Measurements from ENCODE around the gene FCHSD2. TPM values are rescaled to one million over a fixed set of nuclear protein-coding genes. Genes with fewer than 3 reads are reported as not detected.
"Not testable (repeated sequence)": the region's sequence is repeated elsewhere in the genome, so short reads cannot be mapped to it uniquely, and the experiment has no call there.

The FCHSD2 gene
- total RNA-seq, 1 experiment from 2014 or later: 4.4 TPM

DNA sequence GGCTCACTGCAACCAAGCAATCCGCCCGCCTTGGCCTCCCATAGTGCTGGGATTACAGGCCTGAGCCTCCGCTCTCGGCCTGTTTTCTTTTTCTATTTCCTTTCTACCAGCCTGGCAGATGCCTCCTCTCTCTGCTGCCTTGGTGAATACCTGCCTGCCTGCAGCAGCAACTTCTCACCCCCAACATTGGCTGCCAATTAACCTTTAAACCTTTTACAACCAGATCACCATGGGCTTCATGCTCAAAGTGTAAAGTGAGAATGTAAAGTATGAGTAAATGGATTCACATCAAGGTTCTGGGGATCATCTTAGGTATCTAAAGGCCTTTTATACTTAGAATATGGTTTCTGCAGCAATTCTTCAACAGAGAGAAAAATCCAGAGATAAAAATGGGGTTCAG is 13.0 kb upstream of the FCHSD2 start:
- in situ Hi-C loops (cut with HindIII; ENCODE audit: low pct_unique_long_range_greater_than_20kb, low sequenced_read_pairs): no loop called here
- no peak for DNase-seq (ENCODE audit: low read depth)

DNA sequence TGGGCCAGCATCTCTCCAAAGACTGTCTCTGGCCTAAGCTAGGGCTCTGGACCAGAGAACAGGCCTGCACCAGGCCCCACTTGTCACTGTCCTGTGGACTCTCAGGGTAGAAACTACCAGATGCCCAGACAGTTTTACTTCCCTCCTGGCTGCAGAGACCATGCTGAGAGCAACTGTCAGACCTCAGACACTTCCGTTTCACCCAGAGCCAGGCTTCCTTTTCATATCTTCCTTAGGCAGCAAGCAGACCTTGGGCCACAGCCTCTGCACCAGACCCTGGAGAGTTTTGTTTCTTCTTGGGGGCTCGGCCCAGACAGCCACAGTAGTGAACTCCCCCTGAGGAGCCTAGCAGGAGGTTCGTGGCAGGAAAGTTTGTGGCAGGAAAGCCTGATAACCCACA is 12.1 kb upstream of the FCHSD2 start:
- DNase-seq (ENCODE audit: low read depth): no peak
- in situ Hi-C loops (cut with HindIII; ENCODE audit: low pct_unique_long_range_greater_than_20kb, low sequenced_read_pairs): no loop called here

DNA sequence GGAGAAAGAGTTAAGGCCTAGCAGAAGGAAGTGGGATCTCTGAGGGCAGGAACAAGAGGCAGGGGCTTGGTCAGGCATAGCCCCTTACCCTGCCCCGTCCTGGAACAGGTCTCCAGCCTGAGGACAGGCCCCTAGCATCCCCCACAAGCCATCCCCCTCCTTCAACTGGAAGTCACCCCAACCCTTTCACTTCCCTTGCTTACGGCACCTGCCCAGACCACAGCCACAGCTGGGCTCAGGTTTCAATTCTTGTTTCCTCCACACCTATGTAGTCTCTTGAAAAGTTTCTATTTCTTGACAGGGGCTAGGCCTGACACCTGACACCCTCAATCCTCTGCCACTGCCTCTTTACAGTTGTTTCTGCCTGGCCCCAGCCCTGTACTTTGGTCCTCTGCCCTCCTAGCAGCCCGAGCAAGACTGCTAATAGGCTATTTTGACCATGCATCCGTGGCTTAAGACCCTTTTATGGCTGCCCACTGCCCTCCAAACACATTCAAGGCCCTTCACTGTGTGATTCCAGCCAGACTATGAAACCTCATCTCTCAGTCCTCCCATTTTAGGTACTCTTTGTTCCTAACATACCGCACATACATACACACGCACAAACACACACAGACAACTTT is 10.9 kb upstream of the FCHSD2 start:
- DNase-seq (ENCODE audit: low read depth): no peak
- in situ Hi-C loops (cut with HindIII; ENCODE audit: low pct_unique_long_range_greater_than_20kb, low sequenced_read_pairs): no loop called here

DNA sequence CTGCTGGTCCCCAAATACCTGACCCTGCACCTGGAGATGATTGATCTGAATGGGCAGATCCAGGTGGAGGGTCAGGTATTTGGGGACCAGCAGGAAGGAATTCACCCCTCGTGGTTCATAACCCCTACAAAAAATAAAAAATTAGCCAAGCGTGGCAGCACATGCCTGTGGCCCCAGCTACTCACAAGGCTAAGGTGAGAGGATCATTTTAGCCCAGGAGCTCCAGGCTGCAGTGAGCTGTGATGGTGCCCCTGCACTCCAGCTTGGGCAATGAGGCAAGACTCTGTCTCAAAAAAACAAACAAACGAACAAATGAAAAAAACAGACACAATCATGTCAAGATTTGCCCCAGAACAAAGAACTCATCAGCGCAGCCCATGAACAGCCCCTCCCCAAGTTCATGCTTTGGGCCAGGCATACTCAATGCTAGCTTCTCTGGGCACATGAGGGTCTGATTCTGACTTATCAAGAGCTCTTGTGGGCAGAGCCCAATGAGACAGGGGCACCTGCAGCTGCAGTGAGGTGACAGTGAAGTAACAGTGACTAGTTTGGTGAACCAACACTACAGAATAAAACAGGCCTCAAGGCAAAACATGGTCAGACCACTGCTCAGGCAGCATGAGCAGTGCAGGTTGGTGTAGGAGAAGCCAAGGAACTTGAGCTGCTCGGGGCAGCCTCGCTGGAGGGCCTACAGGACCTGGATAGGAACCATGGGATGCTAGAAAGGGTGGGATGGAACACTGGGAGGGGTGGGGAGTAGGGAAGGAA is 10.2 kb upstream of the FCHSD2 start:
- DNase-seq (ENCODE audit: low read depth): no peak
- in situ Hi-C loops (cut with HindIII; ENCODE audit: low pct_unique_long_range_greater_than_20kb, low sequenced_read_pairs): no loop called here

DNA sequence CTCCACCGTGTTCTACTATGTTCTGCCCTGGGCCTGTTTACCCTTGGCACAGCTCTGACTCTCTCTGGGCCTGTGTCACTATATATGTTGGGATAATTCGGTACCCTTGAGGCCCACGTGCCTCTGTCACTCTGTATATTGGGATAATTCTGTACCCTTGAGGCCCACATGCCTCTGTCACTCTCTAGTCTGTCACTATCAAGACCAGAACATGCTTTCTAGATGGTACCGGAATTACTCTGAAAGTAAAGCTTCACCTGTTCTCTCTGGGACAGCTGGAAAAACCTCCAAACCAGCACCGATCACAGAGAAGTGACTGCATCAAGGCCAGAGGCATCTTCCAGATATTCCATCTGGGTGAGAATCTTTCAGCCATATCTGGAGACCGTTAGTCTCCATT is 9.3 kb upstream of the FCHSD2 start:
- in situ Hi-C loops (cut with HindIII; ENCODE audit: low pct_unique_long_range_greater_than_20kb, low sequenced_read_pairs): no loop called here
- no peak for DNase-seq (ENCODE audit: low read depth)

DNA sequence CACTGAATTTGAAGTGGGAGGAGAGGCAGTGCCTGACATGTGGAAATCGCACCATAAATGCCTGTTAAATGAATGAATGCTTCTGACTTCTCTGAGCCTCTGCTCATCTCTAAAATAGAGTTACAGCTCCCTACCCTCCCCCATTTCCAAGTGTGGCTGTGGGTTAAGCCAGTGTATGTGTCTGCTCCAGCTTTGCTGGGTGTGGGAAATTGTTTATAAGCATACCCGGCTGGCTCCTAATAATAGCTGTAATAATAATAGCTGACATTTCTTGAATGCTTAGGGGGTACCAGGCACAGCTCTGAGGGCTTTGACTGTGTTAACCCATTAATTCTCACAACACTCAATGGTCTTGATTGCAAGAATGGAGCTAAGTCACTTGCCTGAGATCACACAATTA is 7.0 kb upstream of the FCHSD2 start:
- in situ Hi-C loops (cut with HindIII; ENCODE audit: low pct_unique_long_range_greater_than_20kb, low sequenced_read_pairs): no loop called here
- DNase-seq (ENCODE audit: low read depth): no peak

DNA sequence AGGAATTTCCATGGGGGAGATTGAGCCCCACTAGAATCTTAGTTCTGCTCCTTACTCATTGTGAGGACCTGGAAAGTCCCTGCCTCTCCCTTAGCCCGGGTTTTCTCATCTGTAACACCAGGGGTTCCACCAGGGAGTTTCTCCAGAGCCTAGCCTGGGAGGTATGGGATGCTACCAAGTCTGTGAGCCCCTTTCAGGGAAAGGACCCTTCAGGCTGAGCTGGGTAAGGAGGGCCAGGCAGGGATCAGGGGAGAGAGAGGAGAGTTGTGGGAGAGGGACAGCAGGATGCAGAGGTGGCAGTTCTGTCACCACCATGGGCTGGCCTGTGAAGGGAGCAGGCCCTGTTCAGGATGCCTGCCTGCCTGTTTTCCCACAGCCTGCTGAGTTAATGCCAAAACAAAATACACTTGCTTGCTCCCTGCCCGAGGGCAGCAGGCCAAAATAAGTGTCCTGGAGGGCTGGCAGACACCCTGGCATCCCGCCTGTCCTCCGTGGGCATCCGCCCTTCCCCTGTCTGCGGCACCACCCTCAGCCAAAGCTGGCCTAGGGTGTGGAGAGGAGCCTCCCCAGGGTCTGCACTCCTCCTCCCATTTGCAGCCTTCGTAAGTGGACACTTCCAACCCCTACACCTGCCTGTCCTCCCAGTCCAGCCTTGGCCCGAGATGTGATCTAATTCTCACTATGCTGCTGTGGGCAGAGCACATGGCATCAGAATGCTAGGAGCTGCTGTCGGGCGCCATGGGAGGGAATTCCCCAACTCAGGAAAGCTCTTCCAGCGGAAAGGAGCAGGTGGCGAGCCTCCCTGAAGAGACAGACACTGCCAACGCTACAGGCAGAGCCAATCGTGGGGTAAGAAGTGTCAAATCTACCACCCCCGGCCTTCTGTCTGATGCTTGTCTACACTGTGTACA is 5.9 kb upstream of the FCHSD2 start:
- in situ Hi-C loops (cut with HindIII; ENCODE audit: low pct_unique_long_range_greater_than_20kb, low sequenced_read_pairs): no loop called here

DNA sequence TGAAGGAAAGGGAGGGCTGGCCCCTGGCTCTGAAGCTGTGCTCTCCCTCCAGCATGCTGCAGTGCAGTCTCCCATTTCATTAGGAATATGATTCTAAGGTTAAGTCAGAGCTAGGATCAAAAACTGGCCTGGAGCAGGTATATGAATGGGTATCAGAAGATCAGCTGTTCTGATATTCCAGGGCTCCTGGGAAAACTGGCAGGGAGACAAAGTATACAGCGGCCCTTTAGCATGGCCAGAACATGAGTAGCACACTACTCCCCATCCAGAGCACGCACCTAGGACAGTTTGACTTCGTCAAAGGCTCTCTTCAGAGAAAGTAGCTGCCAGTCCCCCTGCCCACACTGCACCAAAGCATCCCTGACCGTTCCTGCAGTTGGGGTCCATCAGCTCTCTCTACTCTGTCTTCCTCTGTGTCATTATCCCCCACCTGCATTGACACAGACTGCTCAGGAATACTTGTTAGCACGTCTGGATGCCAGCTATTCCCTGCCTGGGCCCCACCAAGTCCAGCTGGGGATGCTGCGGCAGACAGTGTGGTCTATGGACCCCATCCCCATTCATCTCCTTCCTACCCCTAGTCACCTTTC is 4.0 kb upstream of the FCHSD2 start:
- no peak for DNase-seq (ENCODE audit: low read depth)
- in situ Hi-C loops (cut with HindIII; ENCODE audit: low pct_unique_long_range_greater_than_20kb, low sequenced_read_pairs): no loop called here

More for the DNA sequence above, 5.9 kb upstream of the FCHSD2 start:
- DNase-seq (ENCODE audit: low read depth): no peak

DNA sequence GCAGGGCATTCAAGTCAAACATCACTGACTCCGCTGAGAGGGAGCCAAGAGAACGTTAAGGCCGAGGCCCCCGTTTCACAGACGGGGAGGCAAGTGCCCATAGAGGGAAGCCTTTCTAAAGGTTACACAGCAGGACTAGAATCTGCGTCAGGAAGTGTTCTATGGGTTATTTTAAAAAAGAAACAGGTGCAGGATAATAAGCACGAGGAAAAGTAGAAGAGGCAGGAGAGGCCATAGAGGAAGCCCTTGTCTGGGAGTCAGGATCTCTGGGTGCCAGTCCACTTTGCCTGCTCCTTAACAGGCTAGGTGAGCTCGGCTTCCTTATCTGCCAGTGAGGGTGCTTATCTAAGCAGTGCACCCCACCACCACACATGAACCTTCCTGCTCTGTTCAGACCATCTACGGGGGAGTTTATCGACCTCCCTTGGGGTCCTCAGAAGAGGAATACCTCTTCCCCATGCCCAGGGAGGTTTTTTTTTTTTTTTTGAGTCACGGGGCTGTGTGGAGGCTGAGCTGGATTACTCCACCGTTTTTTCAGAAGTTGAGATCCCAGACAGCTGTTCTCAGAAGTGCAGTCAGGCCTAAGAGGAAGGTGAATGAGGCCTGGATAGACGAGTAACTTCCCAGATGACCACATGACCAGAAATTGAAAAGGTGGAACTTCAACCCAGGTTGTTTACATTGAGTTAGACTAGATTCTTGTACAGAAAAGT is 1.2 kb upstream of the FCHSD2 start:
- in situ Hi-C loops (cut with HindIII; ENCODE audit: low pct_unique_long_range_greater_than_20kb, low sequenced_read_pairs): no loop called here
- no peak for DNase-seq (ENCODE audit: low read depth)

DNA sequence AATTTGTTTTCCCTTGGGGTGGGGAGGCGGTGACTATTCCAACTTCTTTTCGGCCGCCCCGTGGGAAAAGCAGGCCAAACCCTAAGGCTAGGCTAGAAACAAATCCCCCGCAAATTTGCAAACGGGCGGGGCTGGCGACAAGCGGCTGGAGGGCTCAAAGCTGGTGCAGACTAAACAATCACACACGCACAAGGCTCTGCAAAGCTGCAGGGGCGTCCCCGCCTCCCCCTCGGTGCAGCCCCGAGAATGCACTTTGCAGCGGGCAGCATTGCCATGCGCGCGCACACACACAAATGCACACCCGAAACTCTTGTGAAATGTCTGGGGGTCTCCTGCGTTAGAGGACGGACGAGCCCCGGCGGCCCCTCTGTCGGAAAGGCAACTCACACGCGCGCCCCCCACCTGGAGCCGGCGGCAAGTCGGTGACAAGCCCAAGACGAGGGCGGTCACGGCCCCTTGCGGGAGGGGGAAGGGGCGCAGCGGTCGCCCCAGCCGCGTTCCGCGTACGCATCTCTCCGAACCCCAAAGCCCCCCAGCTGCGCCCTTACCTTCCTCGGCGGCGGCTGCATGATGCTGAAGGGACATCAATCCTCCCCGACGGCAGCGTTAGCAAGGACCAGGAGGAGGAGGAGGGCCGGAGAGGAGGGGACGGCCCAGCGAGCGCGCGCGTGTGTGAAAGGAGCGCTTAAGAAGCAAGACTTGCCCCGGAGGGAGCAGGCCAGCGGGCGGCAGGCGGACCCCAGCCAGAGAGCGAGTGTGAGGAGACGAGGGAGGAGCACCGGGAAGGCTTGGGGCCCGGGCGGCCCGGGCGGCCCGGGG is 600 bp downstream of the FCHSD2 start:
- peak; percentile 59 for DNase-seq (ENCODE audit: low read depth)
- in situ Hi-C loops (cut with HindIII; ENCODE audit: low pct_unique_long_range_greater_than_20kb, low sequenced_read_pairs): no loop called here

DNA sequence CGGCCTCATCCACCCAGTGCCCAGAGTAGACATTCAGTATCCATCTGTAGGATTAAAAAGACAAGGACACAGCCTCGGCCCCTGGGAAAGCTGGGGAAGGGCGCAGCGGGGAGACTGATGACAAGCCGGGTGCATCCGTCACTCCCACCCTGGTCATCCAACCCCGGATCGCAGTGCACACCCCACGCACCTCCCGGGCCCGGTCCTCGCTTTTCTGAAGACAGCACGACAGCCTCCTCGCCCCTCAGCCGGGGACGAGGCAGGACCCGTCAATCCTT is 1.1 kb downstream of the FCHSD2 start:
- in situ Hi-C loops (cut with HindIII; ENCODE audit: low pct_unique_long_range_greater_than_20kb, low sequenced_read_pairs): no loop called here
- DNase-seq (ENCODE audit: low read depth): peak; percentile 18

DNA sequence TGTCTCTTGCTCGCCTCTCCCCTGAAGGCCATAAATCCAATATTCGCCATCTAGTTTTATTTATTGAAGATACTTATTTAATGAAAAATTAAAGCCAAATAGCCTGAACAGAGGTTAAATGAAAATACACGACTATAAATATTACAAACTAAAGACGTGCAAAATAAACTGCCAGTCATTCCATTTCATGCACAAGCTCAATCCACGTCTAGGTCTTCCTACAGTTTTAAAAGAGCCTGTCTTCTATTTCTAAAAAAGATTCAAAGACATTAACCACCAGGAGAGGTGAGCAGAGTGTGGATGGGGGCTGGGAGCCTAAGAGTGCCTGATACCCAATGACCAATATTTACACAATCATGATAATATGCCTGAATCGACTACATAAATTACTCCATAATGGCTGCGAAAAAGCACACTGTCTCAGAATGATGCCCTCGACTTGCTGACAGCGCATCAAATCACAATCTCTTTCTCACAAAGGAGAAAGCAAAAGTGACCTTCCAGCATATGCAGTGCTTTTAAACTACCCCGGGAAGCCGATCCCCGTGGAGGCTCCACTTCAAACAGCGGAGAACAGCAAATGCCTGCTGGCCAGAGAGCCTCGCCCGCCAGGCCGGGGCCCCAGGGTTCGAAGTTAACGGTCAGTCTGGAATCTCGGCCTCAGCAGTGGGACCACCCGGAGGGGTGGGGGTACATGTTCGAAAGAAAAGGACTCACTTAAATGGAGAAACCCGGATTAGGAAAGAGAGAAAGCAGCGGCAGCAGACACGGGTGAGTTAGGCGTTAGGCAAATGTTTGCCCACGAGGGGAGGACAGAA is 1.7 kb downstream of the FCHSD2 start:
- peak; percentile 22 for DNase-seq (ENCODE audit: low read depth)
- in situ Hi-C loops (cut with HindIII; ENCODE audit: low pct_unique_long_range_greater_than_20kb, low sequenced_read_pairs): no loop called here

DNA sequence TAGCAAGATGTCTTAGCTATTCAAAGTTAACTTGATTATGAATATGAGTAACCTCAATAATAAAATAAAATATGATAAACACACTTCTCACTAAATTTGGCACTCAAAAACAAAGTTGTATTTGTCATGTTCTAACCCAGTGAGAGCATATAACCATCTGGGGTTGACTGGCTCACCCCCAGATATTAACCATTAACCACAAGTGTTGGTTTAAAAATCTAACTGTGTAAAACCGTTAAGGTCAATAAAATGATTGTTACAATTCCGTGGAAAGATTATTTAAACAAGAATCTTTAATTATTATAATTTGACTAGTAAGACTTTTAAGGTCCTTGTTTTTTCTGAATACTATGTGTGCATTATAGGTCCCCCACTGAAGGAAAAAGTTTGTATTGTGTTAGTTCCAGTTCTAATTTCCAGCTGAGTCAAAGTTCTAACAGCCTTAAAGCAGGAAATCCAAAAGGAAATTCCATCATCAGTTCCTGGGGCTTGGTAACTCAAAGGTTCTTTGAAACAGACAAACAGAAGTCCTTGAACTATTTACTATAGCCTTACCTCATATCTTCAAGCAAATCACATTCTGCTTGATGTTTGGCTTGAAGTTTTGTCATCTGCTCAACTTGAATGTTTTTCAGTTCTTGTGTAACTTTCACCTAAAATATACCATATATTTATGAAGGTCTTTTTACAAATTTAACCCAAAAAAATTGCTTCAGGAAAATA is 2.5 kb downstream of the FCHSD2 start:
- no peak for DNase-seq (ENCODE audit: low read depth)
- in situ Hi-C loops (cut with HindIII; ENCODE audit: low pct_unique_long_range_greater_than_20kb, low sequenced_read_pairs): no loop called here

DNA sequence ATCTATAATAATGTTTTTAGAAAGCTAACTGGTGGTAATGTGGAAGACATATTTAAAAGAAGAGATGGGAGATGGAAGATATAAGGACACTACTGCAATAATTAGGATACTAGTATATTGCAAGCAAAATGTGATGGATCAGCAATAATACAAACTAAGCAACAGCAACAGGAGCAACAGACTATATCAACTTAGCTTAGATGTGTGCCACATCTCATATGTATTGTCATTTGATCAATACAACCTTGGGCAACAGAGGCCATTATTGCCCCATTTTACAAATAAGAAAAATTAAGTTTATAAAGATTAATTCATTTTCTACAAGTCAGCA is 4.2 kb downstream of the FCHSD2 start:
- in situ Hi-C loops (cut with HindIII; ENCODE audit: low pct_unique_long_range_greater_than_20kb, low sequenced_read_pairs): no loop called here

DNA sequence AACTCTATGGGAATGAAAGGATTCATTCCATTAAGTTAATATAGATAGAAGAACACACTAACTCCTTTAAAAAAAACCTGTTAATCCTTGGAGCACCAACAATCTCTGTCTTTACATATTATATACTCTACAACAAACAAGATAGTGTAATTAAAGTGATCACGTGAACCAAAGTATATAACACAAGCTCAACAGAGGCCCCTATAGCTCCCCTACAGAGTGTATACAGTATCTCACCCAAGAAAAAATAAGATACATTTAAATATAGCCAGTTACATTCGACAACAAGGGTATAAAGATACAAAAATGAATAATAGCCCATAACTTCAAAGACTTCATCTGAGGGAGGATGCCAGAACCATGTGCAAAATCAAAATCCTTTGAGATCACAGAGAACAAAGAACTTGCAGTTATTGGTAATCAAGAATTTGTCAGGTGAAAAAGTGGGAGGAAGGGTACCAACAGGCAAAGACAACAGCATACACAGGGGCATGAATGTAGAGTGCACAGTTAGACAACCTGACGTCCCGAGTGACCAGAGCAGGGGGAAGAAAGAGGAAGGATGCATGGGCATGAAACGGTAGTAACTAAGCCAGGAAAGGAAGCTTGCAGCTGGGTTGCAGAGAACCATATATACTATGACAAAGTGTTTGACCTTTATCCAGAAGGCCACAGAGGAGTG is 4.7 kb downstream of the FCHSD2 start:
- DNase-seq (ENCODE audit: low read depth): no peak
- in situ Hi-C loops (cut with HindIII; ENCODE audit: low pct_unique_long_range_greater_than_20kb, low sequenced_read_pairs): no loop called here

More for the DNA sequence above, 4.2 kb downstream of the FCHSD2 start:
- no peak for DNase-seq (ENCODE audit: low read depth)

DNA sequence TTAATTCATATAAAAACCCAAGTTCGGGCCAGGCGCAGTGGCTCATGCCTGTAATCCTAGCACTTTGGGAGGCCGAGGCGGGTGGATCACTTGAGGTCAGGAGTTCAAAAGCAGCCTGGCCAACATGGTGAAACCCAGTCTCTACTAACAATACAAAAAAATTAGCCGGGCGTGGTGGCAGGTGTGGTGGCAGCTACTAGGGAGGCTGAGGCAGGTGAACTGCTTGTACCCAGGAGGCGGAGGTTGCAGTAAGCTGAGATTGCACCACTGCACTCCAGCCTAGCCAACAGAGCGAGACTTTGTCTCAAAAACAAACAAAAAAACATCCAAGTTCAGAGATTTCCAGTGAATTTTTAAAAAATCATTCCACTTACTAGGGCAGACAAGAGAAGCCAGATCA is 5.4 kb downstream of the FCHSD2 start:
- in situ Hi-C loops (cut with HindIII; ENCODE audit: low pct_unique_long_range_greater_than_20kb, low sequenced_read_pairs); DNase-seq (ENCODE audit: low read depth): not testable (repeated sequence)
